ENCODE results near the gene TCP11L1.
A peak's percentile ranks its signal among the peaks of the same experiment; 100 is the strongest.

Gene TCP11L1, protein sequence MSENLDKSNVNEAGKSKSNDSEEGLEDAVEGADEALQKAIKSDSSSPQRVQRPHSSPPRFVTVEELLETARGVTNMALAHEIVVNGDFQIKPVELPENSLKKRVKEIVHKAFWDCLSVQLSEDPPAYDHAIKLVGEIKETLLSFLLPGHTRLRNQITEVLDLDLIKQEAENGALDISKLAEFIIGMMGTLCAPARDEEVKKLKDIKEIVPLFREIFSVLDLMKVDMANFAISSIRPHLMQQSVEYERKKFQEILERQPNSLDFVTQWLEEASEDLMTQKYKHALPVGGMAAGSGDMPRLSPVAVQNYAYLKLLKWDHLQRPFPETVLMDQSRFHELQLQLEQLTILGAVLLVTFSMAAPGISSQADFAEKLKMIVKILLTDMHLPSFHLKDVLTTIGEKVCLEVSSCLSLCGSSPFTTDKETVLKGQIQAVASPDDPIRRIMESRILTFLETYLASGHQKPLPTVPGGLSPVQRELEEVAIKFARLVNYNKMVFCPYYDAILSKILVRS

GRCh38 chr11:33039274-33040032 is at the start of gene TCP11L1:
Gene TCP11L1 (plus strand): TSS chr11:33039572. CDS start chr11:33043774, 4,202 bp downstream.
- peak; percentile 92 to 97 for DNase-seq

DNA sequence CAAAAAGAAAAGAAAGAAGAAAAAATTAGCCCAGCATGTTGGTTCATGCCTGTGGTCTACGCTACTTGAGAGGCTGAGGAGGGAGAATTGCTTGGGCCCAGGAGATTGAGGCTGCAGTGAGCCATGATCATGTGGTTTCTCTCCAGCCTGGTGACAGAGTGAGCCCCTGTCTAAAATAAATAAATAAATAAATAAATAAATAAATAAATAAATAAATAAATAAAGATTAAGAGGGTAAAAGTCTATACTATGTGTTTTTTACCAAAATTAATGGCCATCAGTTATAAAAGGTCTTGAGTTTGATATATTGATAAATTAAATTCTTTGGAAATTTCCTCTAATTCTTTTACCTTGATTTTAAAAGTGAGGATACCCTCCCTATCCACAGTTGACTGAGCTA is 48.9 kb upstream of the TCP11L1 start:
- DNase-seq = no peak

DNA sequence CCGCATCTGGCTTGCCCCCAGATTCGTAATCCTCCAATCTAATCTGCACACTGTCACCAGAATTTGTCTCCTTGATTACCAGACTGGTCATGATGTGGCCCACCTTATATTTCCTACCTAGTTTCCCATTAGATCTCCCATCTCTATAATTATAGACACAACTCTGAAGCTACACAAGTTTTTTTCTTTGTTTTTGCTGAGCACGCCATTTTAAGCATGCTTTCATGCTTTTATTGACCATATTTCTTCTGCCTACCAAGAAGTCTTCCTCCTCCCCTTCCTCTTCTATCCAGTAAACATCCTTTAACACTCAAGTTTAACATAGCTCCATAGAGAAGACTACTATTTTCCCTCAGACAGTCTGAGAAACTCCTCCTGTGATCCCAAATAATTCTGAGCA is 47.9 kb upstream of the TCP11L1 start:
- DNase-seq = no peak

DNA sequence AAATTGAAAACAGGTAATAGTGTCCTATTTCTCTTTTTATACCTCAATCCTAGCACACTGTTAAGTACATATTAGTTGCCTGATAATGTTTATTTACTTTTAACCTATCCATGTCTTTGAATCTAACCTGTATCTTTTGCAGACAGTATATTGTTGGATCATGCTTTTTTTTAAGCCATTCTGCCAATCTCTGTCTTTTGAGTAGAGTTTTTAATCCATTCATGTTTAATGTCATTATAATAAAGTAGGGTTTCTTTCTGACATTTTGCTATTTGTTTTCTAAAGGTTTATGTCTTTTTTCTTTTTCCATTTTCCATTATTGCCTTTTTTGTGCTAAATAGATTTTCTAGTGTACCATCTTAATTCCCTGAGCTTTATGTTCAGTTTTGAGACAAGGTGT is 47.5 kb upstream of the TCP11L1 start:
- no peak for DNase-seq

- no peak for DNase-seq
Measured at GRCh38 chr11:33000181-33000580, 39.2 kb upstream of the TCP11L1 start.

DNA sequence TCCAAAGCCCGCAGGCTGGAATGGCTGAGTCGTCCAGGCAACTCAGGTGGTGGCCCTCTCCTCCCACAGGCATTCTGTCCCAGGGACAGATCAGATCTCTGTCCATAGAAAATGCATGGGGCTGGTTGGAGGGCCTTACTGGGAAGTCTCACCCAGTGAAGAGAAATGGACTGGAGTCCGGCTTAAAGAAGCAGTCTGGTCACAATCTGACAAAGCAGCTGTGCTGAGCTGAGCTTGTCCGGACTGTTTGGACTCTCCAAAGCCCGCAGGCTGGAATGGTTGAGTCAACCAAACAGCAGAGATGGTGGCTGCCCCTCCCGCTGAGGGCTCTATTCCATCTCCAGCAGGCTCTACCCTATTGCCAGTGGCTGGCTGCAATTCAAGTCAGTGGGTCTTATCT is 38.1 kb upstream of the TCP11L1 start:
- no peak for DNase-seq

- DNase-seq = no peak
Measured at GRCh38 chr11:33001751-33002542, 37.4 kb upstream of the TCP11L1 start.

GRCh38 chr11:33005175-33005574 is 34.2 kb upstream of the TCP11L1 start:
- DNase-seq = no peak

- no peak for DNase-seq
Measured at GRCh38 chr11:33006010-33006409, 33.4 kb upstream of the TCP11L1 start.

- no peak for DNase-seq
Measured at GRCh38 chr11:33013755-33014154, 25.6 kb upstream of the TCP11L1 start.

- DNase-seq = peak; percentile 94 to 99
Measured at GRCh38 chr11:33015621-33016551, 23.5 kb upstream of the TCP11L1 start, which contains the start of gene DEPDC7. Gene DEPDC7 (plus strand): TSS chr11:33015878. CDS start chr11:33015956, 78 bp downstream.

DNA sequence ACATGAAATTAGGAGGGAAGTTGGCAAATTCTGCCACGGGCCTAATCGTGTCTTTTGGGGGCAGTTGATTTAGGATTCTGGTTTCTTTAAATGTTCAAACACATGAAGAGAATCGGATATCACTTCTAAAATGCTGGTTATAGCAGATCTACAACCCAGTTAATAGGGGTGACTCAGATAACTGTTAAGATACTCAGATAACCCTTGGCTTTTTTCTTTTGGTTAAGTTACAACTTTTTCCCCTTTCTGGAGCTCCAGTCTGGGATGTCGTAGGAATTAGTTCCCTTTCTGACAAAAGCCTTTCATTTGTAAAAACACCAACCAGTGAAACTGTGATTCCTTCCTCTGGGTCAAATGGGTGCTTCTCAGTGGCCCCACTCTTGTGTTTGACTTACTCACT is 22.7 kb upstream of the TCP11L1 start:
- no peak for DNase-seq

DNA sequence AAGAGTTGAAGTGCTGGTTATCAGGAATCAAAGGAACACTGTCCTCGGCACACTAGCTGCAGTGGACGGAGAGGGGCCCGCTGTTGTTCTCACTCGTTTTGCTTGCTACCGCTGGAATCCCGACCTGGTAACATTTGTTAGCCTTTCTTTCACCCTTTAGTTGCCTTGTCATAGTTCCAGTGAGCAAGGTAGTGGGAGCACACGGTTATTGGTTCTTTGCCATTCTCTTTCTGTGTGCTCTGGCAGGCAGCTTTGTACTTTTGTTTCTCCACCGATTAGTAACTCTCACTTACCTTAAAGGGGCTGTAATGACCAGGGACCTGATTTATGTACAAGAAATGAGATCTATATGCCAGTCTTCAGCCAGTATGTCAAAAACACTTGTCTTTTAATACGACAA is 21.9 kb upstream of the TCP11L1 start:
- DNase-seq = peak in 1 of 2 experiments; percentile 16

DNA sequence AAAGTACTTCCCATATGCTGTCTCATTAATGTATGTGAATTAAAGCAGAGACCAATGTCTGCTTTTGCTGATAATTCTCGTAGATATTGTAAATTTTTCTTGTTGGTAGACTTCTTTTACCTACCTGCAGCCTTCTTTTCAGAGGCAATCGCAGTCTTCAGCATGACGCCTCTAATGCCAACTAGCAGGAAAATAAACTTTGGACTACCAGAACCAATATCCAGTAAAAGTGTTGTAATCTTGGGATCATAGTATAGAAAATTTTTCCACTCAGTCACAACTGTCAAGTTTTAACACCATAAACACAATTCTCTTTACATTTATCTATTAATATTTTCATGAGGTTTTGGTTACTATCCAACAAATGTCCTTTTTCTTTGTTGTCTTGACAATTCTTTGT is 21.4 kb upstream of the TCP11L1 start:
- DNase-seq = no peak

DNA sequence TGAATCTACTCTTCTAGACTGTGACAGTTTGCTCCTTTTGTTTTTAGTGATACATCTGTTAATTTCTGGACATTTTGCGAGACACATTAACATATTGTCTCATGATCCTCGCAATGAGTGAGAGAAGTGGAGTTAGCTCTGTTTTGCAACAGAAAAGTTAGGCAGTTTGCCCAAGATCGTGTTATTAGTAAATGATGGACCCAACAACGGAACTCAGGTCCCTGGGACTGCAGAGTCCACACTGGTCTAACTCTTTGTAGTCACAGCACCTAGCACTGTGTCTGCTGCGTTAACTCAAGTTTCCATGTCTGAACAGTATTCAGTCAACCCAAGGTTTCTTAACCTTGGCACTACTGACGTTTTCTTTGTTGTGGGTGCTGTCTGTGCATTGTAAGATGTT is 20.5 kb upstream of the TCP11L1 start:
- no peak for DNase-seq

DNA sequence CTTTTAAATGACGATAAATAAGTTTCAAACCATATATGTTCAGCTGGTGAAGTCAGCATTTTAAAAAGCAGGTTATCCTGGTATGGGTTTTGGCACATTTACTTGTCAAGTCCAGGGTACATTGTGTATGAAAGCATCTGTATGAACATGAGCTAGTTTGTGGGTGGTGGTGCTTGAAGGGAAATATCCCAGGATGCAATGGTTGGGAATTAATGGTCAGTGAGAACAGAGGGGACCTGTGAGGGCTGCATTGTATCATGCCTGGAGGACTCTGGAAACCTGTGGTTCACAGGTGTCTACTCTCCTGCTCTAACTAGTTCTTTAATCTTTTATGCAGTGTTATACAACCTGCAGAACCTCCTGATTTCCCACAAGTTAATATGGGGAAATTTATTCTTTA is 17.9 kb upstream of the TCP11L1 start:
- DNase-seq = no peak

GRCh38 chr11:33021937-33022336 is 17.4 kb upstream of the TCP11L1 start:
- no peak for DNase-seq

DNA sequence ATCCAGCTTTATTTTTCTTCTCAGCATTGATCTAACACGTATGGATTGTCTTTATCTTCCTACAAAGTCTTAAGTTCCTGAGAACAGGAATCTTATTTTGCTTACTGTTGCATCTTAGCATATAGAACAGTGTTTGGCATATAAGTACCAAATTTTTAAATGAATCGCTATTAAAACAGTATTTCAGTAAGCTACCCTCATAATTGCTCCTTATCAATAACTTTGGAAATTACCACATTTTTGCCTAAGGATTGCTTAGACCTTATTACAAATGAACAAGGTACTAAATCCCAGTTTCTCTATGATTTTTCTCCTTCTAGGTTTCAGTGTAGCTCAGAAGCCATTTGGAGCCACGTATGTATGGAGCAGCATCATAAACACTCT is 14.0 kb upstream of the TCP11L1 start:
- DNase-seq = no peak

DNA sequence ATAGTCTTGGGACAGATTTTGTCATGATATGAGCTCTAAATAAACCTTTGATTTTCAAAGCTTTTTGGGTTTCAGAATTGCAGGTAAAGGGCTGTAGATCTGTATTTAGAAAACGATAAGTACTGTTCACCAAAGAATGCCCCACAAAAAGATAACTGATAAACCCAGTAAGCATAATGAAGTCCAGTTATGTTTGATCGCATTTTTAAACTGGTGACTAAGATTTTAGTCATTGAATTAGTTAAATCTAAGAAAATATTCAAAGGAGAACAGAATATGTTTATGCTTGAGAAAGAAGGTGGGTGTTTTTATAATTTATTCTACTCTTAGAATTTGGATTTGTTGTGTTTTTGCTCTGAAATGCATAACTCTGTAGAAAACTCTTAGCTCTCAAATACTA is 12.1 kb upstream of the TCP11L1 start:
- no peak for DNase-seq

DNA sequence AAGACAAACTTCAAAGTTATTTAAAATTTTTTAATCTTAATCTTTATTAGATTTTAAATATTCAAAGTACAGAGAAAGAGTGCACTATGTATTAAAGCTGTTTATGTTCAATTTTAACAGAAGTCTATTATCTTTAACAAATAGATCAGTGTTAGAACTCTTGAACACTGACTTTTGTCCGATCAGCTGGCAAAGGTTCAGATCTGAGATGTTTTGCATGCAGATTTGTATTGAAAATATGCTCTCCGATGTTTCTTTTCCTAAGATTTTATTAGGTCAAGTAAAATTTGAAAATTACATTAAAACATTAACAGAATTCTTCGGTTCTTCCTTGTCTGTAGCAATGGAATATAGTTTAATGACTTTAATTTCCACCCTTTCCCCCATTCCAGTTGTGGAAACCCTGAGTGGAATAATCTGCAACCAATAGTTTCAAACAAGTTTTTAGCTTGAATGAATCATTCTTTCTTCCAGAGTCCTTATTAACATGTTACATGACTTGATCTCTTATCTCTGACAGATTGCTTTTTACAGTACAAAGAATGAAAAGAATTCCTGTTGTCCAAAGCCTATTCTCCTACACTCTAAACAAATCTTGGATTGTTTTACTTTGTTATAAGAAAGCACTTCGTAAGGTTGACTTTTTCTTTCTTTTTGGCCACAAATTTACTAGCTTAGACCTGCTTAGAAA is 11.4 kb upstream of the TCP11L1 start:
- no peak for DNase-seq

DNA sequence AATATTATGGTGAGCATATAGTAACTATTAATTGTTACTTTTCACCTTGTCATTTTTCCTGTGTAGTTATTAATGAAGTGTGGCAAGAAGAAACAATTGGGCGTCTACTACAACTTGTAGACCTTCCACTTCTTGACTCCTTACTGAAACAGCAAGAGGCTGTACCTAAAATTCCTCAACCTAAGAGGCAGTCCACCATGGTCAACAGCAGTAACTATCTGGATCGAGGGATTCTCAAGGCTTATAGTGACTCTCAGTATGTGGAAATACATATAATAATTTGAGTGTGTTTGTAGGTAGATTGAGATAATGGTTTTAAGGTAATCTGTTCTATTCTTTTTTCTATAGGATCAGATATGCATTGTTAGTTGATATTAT is 10.8 kb upstream of the TCP11L1 start:
- no peak for DNase-seq

Data from NCI-H446 (cell line).